WTC11 (cell line): Measurements from ENCODE around the gene SRD5A1.

Source experiments
- AFF4 ChIP-seq: sonication (generic); formaldehyde crosslinking; IDR thresholded peaks from 2 replicates; pipeline ENCODE4 v1.8.1; 2023; ENCODE audit warnings: mild to moderate bottlenecking, missing genetic modification reagents, borderline replicate concordance
- CREM ChIP-seq: sonication (generic); formaldehyde crosslinking; IDR thresholded peaks from 2 replicates; pipeline ENCODE4 v1.8.1; 2022; ENCODE audit warnings: mild to moderate bottlenecking, missing genetic modification reagents, moderate library complexity
- CTCF ChIP-seq: fragments of 200-600 bp; IDR thresholded peaks from 2 replicates; pipeline ENCODE4 v1.8.0; 2022; ENCODE audit warnings: antibody characterized with exemption
- GABPB1 ChIP-seq: sonication (generic); formaldehyde crosslinking; IDR thresholded peaks from 2 replicates; pipeline ENCODE4 v1.8.1; 2023; ENCODE audit warnings: mild to moderate bottlenecking, missing genetic modification reagents
- MAX ChIP-seq: sonication (generic); formaldehyde crosslinking; IDR thresholded peaks from 2 replicates; pipeline ENCODE4 v1.8.0; 2022; ENCODE audit warnings: mild to moderate bottlenecking, missing genetic modification reagents
- MYBL2 ChIP-seq: sonication (generic); formaldehyde crosslinking; IDR thresholded peaks from 2 replicates; pipeline ENCODE4 v1.8.1; 2023; ENCODE audit warnings: mild to moderate bottlenecking, moderate library complexity, missing genetic modification reagents
- ZNF416 ChIP-seq: fragments of 250-450 bp; sonication (Bioruptor Pico); IDR thresholded peaks from 2 replicates; pipeline ENCODE4 v1.9.0; 2021; ENCODE audit warnings: mild to moderate bottlenecking, inconsistent platforms
- TF ChIP-seq, protein P1 (sequence below): sonication (generic); formaldehyde crosslinking; IDR thresholded peaks from 2 replicates; pipeline ENCODE4 v1.8.0; 2022; ENCODE audit warnings: mild to moderate bottlenecking, missing genetic modification reagents
- TF ChIP-seq, protein P2 (sequence below): sonication (generic); formaldehyde crosslinking; IDR thresholded peaks from 2 replicates; pipeline ENCODE4 v1.8.1; 2023; ENCODE audit warnings: mild to moderate bottlenecking, moderate library complexity, missing genetic modification reagents
- TF ChIP-seq, protein P3 (sequence below): sonication (generic); formaldehyde crosslinking; IDR thresholded peaks from 2 replicates; pipeline ENCODE4 v1.8.1; 2023; ENCODE audit warnings: mild to moderate bottlenecking, missing genetic modification reagents, moderate library complexity

- TF ChIP-seq CTCF = no peak
- no peak for TF ChIP-seq AFF4 (CRISPR knock-in tag)
- no peak for TF ChIP-seq CREM (CRISPR knock-in tag)
- TF ChIP-seq, protein P1, sequence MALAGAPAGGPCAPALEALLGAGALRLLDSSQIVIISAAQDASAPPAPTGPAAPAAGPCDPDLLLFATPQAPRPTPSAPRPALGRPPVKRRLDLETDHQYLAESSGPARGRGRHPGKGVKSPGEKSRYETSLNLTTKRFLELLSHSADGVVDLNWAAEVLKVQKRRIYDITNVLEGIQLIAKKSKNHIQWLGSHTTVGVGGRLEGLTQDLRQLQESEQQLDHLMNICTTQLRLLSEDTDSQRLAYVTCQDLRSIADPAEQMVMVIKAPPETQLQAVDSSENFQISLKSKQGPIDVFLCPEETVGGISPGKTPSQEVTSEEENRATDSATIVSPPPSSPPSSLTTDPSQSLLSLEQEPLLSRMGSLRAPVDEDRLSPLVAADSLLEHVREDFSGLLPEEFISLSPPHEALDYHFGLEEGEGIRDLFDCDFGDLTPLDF = no peak
- TF ChIP-seq MAX (CRISPR knock-in tag) = no peak
- TF ChIP-seq, protein P2, sequence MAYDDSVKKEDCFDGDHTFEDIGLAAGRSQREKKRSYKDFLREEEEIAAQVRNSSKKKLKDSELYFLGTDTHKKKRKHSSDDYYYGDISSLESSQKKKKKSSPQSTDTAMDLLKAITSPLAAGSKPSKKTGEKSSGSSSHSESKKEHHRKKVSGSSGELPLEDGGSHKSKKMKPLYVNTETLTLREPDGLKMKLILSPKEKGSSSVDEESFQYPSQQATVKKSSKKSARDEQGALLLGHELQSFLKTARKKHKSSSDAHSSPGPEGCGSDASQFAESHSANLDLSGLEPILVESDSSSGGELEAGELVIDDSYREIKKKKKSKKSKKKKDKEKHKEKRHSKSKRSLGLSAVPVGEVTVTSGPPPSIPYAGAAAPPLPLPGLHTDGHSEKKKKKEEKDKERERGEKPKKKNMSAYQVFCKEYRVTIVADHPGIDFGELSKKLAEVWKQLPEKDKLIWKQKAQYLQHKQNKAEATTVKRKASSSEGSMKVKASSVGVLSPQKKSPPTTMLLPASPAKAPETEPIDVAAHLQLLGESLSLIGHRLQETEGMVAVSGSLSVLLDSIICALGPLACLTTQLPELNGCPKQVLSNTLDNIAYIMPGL (CRISPR knock-in tag) = no peak
- TF ChIP-seq ZNF416 (CRISPR knock-in tag) = no peak
- TF ChIP-seq, protein P3, sequence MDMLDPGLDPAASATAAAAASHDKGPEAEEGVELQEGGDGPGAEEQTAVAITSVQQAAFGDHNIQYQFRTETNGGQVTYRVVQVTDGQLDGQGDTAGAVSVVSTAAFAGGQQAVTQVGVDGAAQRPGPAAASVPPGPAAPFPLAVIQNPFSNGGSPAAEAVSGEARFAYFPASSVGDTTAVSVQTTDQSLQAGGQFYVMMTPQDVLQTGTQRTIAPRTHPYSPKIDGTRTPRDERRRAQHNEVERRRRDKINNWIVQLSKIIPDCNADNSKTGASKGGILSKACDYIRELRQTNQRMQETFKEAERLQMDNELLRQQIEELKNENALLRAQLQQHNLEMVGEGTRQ (CRISPR knock-in tag) = no peak
- no peak for TF ChIP-seq MYBL2
- TF ChIP-seq GABPB1 (CRISPR knock-in tag) = no peak
These were observed 66.9 kb downstream of the SRD5A1 start for GRCh38 chr5:6700074-6700684.
